ENCODE results near the gene C9orf152.
"Not testable (repeated sequence)": the region's sequence is repeated elsewhere in the genome, so short reads cannot be mapped to it uniquely, and the experiment has no call there.

- TF ChIP-seq CTCF (optimal IDR thresholded peaks at IDR 0.05 in 1 of 3, IDR thresholded peaks at IDR 0.05 in 1 of 3, conservative IDR thresholded peaks at IDR 0.05 in 1 of 3; ENCODE audit: extremely low read depth in 1 of 3, insufficient read depth in 2 of 3, low read length in 3 of 3); EZH2 (IDR thresholded peaks at IDR 0.05; ENCODE audit: low read length): not testable (repeated sequence)
Measured at GRCh38 chr9:110205612-110206011, 2.3 kb downstream of the C9orf152 start.

All from keratinocyte (primary cell).